Amniotic epithelial cell (primary cell): Measurements from ENCODE around the gene MYLK2.
A peak's percentile ranks its signal among the peaks of the same experiment; 100 is the strongest.
"Not testable (repeated sequence)": the region's sequence is repeated elsewhere in the genome, so short reads cannot be mapped to it uniquely, and the experiment has no call there.

Experiments
- DNase-seq: peaks from one replicate; pipeline ENCODE4 v3.0.0-alpha.2; 2010; ENCODE audit warnings: low read depth

Gene MYLK2

GRCh38 chr20:31819083-31819784 lies at the start of gene MYLK2:
MYLK2 (plus strand) TSS chr20:31819356; CDS start chr20:31819581, 225 bp downstream.
- no peak for DNase-seq

DNA sequence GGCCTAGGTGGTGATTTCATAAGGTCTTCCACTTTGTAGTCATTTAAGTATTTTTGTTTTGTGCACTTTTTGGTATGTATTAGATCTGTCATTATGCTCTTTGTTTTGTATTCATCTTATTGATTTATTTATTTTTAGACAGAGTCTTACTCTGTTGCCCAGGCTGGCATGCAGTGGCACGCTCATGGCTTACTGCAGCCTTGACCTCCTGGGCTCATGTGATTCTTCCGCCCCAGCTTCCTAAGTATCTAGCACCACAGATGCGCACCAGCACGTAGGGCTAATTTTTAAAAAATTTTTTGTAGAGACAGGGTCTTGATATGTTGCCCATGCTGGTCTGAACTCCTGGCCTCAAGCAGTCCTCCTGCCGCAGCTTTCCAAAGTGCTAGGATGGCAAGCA lies 49.5 kb upstream of the MYLK2 start:
- no peak for DNase-seq

GRCh38 chr20:31770243-31770642 lies 48.9 kb upstream of the MYLK2 start:
- DNase-seq = no peak

DNA sequence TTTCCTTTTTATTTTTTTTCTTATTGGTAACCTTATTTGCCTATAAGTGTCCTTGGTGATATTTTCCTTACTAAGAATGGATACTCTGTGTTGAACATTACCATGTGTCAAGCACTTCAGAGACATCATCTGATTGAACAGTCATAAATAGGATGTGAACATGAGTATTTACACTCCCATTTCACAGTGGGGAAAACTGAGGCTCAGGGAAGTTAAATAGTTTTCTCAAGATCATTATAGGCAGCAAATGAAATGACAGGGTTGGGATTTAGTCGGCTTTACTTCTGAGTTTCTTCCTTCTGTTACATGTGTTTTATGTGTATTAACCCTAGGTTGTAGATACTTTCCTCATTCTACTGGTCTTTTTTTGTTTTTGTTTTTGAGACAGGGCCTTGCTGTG lies 44.7 kb upstream of the MYLK2 start:
- DNase-seq = no peak

DNA sequence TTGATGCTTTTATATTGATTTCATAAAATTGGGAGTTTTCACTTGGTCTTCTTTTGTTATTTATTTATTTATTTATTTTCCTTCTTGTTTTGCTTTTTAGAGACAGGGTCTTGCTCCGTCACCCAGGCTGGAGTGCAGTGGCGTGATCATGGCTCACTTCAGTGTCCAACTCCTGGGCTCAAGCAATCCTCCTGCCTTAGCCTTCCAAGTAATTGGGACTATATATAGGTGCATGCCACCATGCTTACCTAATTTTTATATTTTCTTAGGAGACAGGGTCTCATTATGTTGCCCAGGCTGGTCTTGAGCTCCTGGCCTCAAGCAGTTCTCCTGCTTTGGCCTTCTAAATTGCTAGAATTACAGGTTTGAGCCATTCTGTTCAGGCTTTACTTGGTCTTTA lies 38.3 kb upstream of the MYLK2 start:
- DNase-seq = no peak

DNA sequence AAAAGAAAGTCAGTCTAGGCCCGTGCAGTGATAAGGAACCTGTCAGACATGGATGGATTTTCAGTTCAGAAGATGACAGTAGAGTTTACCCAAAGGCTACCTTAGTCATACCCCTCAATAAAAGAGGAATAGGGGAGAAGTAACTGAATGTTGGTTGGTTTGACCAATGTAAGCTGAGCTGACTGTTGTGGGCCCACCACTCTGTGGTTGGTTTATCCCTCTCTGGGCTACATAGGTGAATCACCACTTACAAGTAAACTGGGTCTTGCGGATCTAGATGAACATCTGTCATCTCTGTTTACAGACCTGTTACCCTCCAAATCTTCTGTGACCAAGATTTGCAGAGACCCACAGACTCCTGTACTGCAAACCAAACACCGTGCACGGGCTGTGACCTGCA lies 37.2 kb upstream of the MYLK2 start:
- no peak for DNase-seq

DNA sequence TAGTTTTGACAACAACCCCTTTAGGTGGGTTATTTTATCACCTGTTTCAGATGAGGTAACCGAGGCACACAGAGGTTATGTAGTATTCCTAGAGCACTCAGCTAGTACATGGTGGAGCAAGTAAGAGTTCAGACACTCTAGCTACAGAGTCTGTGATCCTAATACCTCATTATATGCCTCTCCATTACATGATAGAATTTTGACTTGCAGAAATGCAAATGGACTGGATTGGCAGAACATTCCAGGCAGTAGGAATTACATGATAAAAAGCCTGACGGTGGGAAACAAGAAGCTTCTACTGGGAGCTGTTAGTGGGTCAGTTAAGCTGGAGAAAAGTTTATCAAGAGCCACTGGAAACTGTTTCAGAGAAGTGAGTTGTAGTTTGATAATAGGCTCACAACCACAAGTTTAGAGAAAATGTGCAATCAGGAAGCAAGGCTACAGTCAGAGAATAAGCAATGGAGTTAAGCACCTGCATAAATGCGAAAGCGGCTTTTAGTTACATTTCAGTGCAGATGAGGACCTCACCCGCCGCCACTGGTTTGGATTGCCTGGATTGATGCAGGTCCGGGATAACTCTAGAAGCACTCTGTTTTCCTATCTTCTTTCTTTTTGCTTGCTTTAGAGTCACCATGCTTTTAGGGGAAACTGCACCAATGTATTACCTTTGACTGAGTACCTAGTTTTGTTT lies 34.7 kb upstream of the MYLK2 start:
- no peak for DNase-seq

DNA sequence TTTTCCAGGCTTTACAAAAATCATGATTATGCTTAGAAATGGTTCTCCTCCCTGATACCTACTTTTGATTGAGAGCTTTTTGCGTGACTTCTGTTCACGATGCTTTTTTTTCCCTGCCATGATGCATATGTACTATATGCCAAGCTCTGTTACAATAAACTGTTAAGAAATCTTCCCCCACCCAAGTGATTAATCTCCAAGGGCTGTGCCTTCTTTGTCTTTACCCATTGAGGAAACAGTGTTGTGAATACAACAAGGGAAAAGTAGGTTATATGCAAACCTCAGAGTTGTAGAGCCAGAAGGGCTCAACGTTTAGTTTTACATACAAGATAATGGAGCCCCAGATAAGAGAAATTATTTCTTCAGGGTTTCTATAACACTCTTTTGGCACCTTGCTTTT lies 34.1 kb upstream of the MYLK2 start:
- DNase-seq = peak; percentile 20

- DNase-seq = no peak
Observed at GRCh38 chr20:31788578-31788977, 30.6 kb upstream of the MYLK2 start.

GRCh38 chr20:31790401-31790800 lies 28.8 kb upstream of the MYLK2 start:
- DNase-seq = peak; percentile 37

GRCh38 chr20:31797364-31797763 lies 21.8 kb upstream of the MYLK2 start:
- no peak for DNase-seq

DNA sequence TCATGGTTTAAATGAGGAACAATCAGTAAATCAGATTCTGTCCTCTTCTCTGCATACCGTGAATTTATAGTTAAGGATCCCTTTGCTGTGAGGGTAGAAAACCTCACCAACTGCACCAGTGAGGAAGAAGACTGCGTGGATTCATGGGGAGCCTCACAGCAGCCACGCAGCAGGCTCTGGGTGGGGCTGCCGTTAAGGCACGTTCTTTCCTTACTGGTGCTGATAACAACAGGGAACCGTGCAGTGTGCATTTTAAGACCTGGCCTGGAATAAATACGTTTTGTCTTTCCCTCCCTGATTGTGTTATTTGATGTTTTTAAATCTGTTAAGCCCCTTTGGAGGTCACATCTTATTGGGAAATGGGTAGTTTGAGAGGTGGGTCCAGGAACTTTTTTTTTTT lies 17.6 kb upstream of the MYLK2 start:
- no peak for DNase-seq

DNA sequence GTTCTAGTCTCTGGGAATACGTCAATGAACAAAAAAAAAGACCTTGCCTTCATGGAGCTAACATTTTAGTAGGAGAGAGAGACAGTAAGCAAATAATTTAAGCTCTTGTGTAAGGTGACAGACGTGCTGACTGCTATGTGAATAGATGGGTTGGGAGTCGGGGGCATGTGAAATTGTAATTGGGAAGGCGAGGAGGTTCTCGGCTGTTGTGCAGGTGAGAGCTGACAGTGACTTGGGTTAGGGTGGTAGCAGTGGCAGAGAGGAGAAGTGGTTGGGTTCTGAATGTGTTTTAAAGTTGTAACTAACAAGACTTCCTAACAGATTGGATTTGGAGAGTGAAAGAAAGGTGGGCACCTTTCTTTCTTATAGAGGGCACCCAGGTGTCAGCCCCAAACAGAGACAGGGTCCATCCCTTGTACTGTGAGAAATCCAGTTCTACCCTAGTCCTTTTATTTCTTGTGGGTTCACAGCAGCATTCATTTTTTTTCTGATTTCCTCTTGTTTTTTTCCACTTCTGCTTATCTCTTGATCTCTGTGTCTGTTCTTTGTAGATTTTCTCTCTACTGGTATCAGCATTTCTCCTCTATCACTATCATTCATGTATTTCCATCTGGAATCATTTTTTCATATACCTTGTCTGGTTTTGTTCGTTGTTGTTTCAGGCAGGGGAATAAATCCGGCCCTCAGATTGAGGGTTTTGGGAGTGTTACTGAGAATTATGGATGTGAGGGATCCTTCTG lies 15.4 kb upstream of the MYLK2 start:
- DNase-seq = no peak

GRCh38 chr20:31806564-31807355 lies 12.4 kb upstream of the MYLK2 start:
- DNase-seq = no peak

GRCh38 chr20:31808481-31808880 lies 10.7 kb upstream of the MYLK2 start:
- DNase-seq = no peak

DNA sequence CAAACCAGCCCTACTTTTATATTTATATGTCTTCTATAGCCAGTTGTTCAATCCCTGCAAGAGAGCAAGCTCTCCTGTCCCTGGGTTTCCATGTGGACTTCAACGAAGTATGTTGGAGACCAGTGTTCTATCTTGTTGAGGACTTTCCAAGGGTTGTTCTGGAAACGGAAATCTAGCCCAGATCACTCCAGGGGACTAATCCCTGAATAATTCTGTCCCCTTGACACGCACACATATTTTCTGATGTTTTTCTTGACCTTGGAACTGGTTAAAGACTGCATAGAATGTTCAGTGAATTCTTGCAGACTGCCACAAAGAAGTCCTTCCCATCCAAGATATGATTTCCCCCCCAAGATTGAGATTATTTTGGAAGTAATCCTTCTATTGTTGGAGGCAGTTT lies 9.5 kb upstream of the MYLK2 start:
- DNase-seq = no peak

- DNase-seq = no peak
Observed at GRCh38 chr20:31811198-31811597, 8.0 kb upstream of the MYLK2 start.

DNA sequence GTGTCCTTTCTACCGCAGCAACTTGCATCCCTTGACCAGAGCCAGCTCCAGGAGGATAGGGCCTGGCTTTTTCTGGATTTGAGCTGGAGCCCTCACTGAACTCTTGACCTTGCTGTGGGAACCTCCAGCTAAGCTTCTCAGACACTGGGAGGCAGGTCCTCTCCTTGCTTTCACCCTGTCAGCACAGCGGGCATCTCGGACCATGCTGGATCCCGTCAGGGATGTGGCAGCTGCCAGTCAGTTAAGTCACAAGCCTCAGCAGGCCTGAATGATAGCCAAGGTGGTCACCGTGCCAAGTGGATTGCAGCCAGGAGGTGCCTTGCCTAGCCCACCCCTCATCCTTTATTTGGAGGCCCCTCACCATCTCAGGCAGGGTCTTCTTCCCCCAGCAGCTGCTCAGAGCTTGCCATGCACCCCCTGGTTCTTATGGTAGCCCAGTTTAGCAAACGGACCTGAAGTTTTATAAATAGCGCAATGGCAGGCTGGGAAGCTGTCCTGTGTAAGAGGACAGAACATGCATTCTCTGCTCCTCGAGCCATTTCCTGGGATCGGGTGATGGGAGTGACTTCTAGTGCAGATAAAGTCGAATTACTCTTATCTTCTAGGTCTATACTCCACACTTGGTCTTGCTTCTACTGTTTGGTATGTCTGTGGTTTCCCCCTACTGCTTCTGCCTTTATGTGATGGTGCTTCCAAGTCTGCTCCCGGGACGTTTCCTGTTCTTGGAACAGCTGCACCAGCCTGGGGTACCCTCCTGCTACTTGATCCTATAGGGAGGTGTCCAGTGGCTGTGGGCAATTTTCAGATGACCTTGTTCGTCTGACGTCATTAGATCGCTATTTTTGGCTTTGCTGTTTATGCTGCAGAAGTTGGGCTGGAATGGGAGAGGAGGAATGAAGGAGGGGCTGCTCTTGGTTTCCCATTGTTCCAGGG lies 7.1 kb upstream of the MYLK2 start:
- peak; percentile 71 for DNase-seq

DNA sequence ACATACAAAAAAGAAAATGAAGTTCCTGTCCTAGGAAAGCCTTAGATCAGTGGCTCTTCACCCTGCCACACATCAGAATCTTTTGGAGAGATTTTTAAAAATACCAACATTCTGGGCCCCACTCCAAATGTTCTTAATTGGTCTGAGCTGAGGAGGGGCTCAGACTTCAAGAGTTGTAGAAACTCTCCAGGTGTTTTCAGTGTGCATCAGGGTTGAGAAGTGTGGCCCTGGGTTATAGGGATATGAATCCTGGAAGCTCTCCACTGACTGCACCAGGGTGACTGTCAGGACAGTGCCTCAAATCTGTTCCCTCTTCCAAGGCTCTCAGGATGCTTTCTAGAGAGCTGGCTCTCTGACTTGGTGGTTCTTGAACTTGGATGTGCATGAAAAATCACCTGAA lies 5.5 kb upstream of the MYLK2 start:
- no peak for DNase-seq

DNA sequence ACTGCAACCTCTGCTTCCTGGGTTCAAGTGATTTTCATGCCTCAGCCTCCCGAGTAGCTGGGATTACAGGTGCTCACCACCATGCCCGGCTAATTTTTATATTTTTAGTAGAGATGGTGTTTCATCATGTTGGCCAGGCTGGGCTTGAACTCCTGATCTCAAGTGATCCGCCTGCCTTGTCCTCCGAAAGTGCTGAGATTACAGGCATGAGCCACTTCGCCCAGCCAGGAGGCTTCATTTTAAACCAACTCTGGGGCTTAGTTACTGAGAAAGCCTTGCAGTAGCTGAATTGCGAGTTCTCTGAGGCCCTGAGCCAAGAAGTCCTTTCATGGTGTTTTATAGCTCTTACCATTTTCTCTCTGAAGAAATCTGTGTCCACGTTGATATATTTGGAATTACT lies 5.0 kb upstream of the MYLK2 start:
- DNase-seq = not testable (repeated sequence)
